Esophagus squamous epithelium (tissue), 5 donors: Measurements from ENCODE around the gene CCL3. TPM values are rescaled to one million over a fixed set of nuclear protein-coding genes. Genes with fewer than 3 reads are reported as not detected.

Experiments used
- DNase-seq: peaks from one replicate; lab custom pipeline; 2025; lab: John Stamatoyannopoulos, UW
- H3K27ac ChIP-seq, 4 donors: fragments of 200-600 bp; sonication (generic); one replicate each; pipeline ENCODE4 v1.5.1; 2016 to 2019; ENCODE audit warnings: mild to moderate bottlenecking in 1 of 4
- H3K27me3 ChIP-seq, 4 donors: fragments of 200-600 bp; sonication (generic); 1 replicate in 3 of 4; 2 replicates in 1 of 4; pipeline versions ENCODE4 v1.5.1 to v1.6.0; 2017 to 2021; ENCODE audit warnings: antibody characterized with exemption in 1 of 4
- H3K36me3 ChIP-seq, 3 donors: fragments of 200-600 bp; sonication (generic); one replicate each; pipeline ENCODE4 v1.5.1; 2016 to 2019
- H3K4me1 ChIP-seq, 3 donors: fragments of 200-600 bp; sonication (generic); one replicate each; pipeline ENCODE4 v1.5.1; 2017 to 2019
- H3K4me3 ChIP-seq, 4 donors: fragments of 200-600 bp; sonication (generic); 1 replicate in 3 of 4; 2 replicates in 1 of 4; pipeline ENCODE4 v1.5.1; 2016 to 2019; ENCODE audit warnings: mild to moderate bottlenecking in 2 of 4, moderate library complexity in 1 of 4
- H3K9me3 ChIP-seq, 3 donors: fragments of 200-600 bp; sonication (generic); one replicate each; pipeline ENCODE4 v1.5.1; 2016 to 2019
- CTCF ChIP-seq, 6 experiments: fragments of 450-650 bp in 4 of 6; fragments of 200-600 bp in 2 of 6; sonication (generic) in 2 of 6; IDR thresholded peaks; one replicate each; pipeline ENCODE4 v1.5.1; 2016 to 2019; ENCODE audit warnings: antibody characterized with exemption in 6 of 6, mild to moderate bottlenecking in 4 of 6, moderate library complexity in 4 of 6
- POLR2A ChIP-seq, 4 donors: fragments of 450-650 bp; IDR thresholded peaks; one replicate each; pipeline ENCODE4 v1.6.1; 2017; ENCODE audit warnings: antibody characterized with exemption in 4 of 4, mild to moderate bottlenecking in 4 of 4, moderate library complexity in 3 of 4
- WGBS, 2 donors: methylation state at CpG; one replicate each; pipeline ENCODE4 v1.1.5; 2018; 5-methylcytosine and 5-hydroxymethylcytosine counted together
- intact Hi-C: fragments of 100-400 bp; cut with DNase I; formaldehyde crosslinking; loops from one replicate; pipeline ENCODE4 v1.15.0; 2022
- total RNA-seq, 4 donors: library from RNA; depleted of rRNA; stranded (reverse); fragments of >200 nt; gene quantifications; one replicate each; pipeline ENCODE4 v1.1.0, GENCODE V29; 2016
- donor health status: DM: yes; HTN: yes; CAD: no.

The CCL3 gene
- under 1 TPM in 1 of 4 donors, not detected in 3; 0.68 TPM for total RNA-seq

- peak within 1 kb of the TSS in 1 of 4 donors; percentile 29 for H3K27ac ChIP-seq
- DNase-seq, result no peak
Measured at GRCh38 chr17:36089888-36090836, at the start of gene CCL3. CCL3 (minus strand) TSS chr17:36090143; CDS start chr17:36090058, 85 bp downstream.

DNA sequence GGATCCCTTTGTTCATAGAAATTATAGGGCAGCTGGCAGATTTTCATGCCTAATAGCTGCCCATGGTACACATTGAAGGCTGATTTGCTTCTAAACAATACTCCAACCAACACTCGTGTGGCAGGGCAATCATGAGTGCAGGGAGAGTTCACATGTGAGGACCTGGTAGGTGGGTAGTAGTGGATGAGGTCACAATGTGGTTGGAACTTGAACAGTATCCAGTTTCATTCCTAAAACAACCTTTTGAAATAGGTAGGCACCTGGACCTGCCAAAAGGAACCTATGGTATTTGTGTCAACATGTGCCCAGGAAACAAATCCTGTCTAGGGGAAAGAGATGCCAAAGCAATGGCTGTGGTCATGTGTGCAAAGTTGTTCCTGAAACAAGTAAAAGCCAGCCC is 46.5 kb upstream of the CCL3 start:
- no peak overlapping the region for H3K27ac ChIP-seq
- 45 to 100% methylated on average over 1 of the region's 1 CpG for WGBS, 2 donors
- DNase-seq, result no peak
- H3K36me3 ChIP-seq, result no peaks in the 10 kb centered on the region
- TF ChIP-seq CTCF (IDR thresholded peaks at IDR 0.05) (no peak), POLR2A (IDR thresholded peaks at IDR 0.05) (no peak)
- intact Hi-C loops, result no loop called here
- H3K4me3 ChIP-seq, result no peak overlapping the region
- H3K4me1 ChIP-seq, result no peaks in the 10 kb centered on the region
- H3K27me3 ChIP-seq, result peaks cover 0 to 35% (median 0%) of the 10 kb centered on the region in 4 donors
- no peaks in the 10 kb centered on the region for H3K9me3 ChIP-seq

More at GRCh38 chr17:36089888-36090836, at the start of gene CCL3:
- Histone ChIP-seq H3K36me3 (no peaks in the 10 kb centered on the region), H3K4me3 (no peak within 1 kb of the TSS), H3K4me1 (peaks cover 0 to 5% (median 0%) of the 10 kb centered on the region in 3 donors), H3K27me3 (peaks cover 0 to 27% (median 0%) of the 10 kb centered on the region in 4 donors), H3K9me3 (no peaks in the 10 kb centered on the region)
- no peak for TF ChIP-seq POLR2A (IDR thresholded peaks at IDR 0.05)
- TF ChIP-seq CTCF (IDR thresholded peaks at IDR 0.05), result no peak
- intact Hi-C loops, result no loop called here
- 47 to 59% methylated on average over 6 to 9 of the region's 9 CpGs for WGBS, 2 donors

GRCh38 chr17:36136036-36136435 is 46.1 kb upstream of the CCL3 start:
- H3K27ac ChIP-seq, result no peak overlapping the region
- H3K36me3 ChIP-seq, result no peaks in the 10 kb centered on the region
- no peaks in the 10 kb centered on the region for H3K9me3 ChIP-seq
- H3K27me3 ChIP-seq, result peaks cover 0 to 35% (median 0%) of the 10 kb centered on the region in 4 donors
- H3K4me1 ChIP-seq, result no peaks in the 10 kb centered on the region
- H3K4me3 ChIP-seq, result no peak overlapping the region
- 57 to 100% methylated on average over 1 of the region's 1 CpG for WGBS, 2 donors
- TF ChIP-seq POLR2A (IDR thresholded peaks at IDR 0.05) (no peak), CTCF (IDR thresholded peaks at IDR 0.05) (no peak)
- DNase-seq, result no peak
- intact Hi-C loops, result no loop called here

- intact Hi-C loops, result no loop called here
- TF ChIP-seq CTCF (IDR thresholded peaks at IDR 0.05) (no peak), POLR2A (IDR thresholded peaks at IDR 0.05) (no peak)
Measured at GRCh38 chr17:36135465-36135864, 45.5 kb upstream of the CCL3 start.

DNA sequence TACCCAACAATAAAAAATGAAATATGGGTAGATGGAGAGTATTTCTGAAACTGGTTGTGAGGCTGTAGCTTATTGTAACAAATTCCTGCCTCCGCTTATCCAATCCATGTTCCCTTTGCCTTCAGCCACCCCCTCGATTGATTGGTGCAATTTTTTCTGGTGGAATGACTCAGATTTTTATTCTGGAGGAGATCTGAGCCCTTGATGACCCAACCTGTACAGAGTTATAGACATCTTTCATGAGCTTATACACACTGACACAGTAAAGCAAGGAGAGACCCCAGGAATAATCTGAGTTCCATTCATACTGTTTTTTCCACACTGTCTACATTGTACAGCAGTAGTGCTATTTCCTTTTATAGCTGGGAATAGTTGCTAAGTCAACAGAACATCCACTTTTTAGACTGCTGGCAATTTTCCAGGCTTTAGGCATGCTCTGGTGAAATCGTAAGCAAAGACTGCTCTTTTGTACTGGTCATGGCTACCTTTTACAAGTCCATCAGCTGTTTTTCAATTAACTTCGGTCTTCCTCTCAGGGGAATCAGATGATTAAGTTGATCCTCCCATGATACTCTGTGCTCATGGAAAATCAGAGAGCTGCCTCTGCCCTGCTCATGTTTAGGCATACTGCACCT is 43.8 kb upstream of the CCL3 start:
- intact Hi-C loops, result no loop called here
- Histone ChIP-seq H3K4me3 (no peak overlapping the region), H3K36me3 (no peaks in the 10 kb centered on the region), H3K27ac (no peak overlapping the region), H3K4me1 (no peaks in the 10 kb centered on the region), H3K27me3 (peaks cover 0 to 35% (median 0%) of the 10 kb centered on the region in 4 donors), H3K9me3 (no peaks in the 10 kb centered on the region)
- 39 to 49% methylated on average over 4 of the region's 4 CpGs for WGBS, 2 donors
- no peak for DNase-seq
- TF ChIP-seq POLR2A (IDR thresholded peaks at IDR 0.05), result no peak
- TF ChIP-seq CTCF (IDR thresholded peaks at IDR 0.05), result no peak

More at GRCh38 chr17:36135465-36135864, 45.5 kb upstream of the CCL3 start:
- Histone ChIP-seq H3K9me3 (no peaks in the 10 kb centered on the region), H3K27ac (no peak overlapping the region), H3K4me3 (no peak overlapping the region), H3K27me3 (peaks cover 0 to 35% (median 0%) of the 10 kb centered on the region in 4 donors), H3K36me3 (no peaks in the 10 kb centered on the region), H3K4me1 (no peaks in the 10 kb centered on the region)
- 67 to 72% methylated on average over 4 of the region's 4 CpGs for WGBS, 2 donors
- DNase-seq, result no peak
